Measurements from ENCODE around the gene MAN1C1.
"Not testable (repeated sequence)": the region's sequence is repeated elsewhere in the genome, so short reads cannot be mapped to it uniquely, and the experiment has no call there.

The MAN1C1 gene

GRCh38 chr1:25587290-25587689 is 29.3 kb upstream of the MAN1C1 start:
- no peak for DNase-seq (ENCODE audit: low spot score)
- TF ChIP-seq CTCF (IDR thresholded peaks at IDR 0.05; ENCODE audit: extremely low read depth, missing control alignments): no peak

- not testable (repeated sequence) for DNase-seq (ENCODE audit: low spot score)
Observed at GRCh38 chr1:25588224-25588623, 28.4 kb upstream of the MAN1C1 start.

GRCh38 chr1:25588786-25589185 is 27.8 kb upstream of the MAN1C1 start:
- not testable (repeated sequence) for DNase-seq (ENCODE audit: low spot score)

GRCh38 chr1:25590096-25590824 is 26.3 kb upstream of the MAN1C1 start:
- no peak for TF ChIP-seq CTCF (IDR thresholded peaks at IDR 0.05; ENCODE audit: extremely low read depth, missing control alignments)
- DNase-seq (ENCODE audit: low spot score): no peak

- TF ChIP-seq CTCF (IDR thresholded peaks at IDR 0.05; ENCODE audit: extremely low read depth, missing control alignments): no peak
- DNase-seq (ENCODE audit: low spot score): no peak
Observed at GRCh38 chr1:25593861-25594260, 22.7 kb upstream of the MAN1C1 start.

- TF ChIP-seq CTCF (IDR thresholded peaks at IDR 0.05; ENCODE audit: extremely low read depth, missing control alignments): no peak
- no peak for DNase-seq (ENCODE audit: low spot score)
Observed at GRCh38 chr1:25594971-25595370, 21.6 kb upstream of the MAN1C1 start.

- not testable (repeated sequence) for DNase-seq (ENCODE audit: low spot score)
Observed at GRCh38 chr1:25596641-25597040, 19.9 kb upstream of the MAN1C1 start.

- TF ChIP-seq CTCF (IDR thresholded peaks at IDR 0.05; ENCODE audit: extremely low read depth, missing control alignments): no peak
- DNase-seq (ENCODE audit: low spot score): no peak
Observed at GRCh38 chr1:25598879-25599278, 17.7 kb upstream of the MAN1C1 start.

GRCh38 chr1:25599969-25600610 is 16.5 kb upstream of the MAN1C1 start:
- peak; percentile 72 for DNase-seq (ENCODE audit: low spot score)
- TF ChIP-seq CTCF (IDR thresholded peaks at IDR 0.05; ENCODE audit: extremely low read depth, missing control alignments): no peak

- not testable (repeated sequence) for DNase-seq (ENCODE audit: low spot score)
Observed at GRCh38 chr1:25600971-25601699, 15.5 kb upstream of the MAN1C1 start.

GRCh38 chr1:25603779-25604538 is 12.6 kb upstream of the MAN1C1 start:
- DNase-seq (ENCODE audit: low spot score): not testable (repeated sequence)

Data from GM20000 (cell line).